ENCODE measurements around the gene NTPCR.

NTPCR gene

DNA sequence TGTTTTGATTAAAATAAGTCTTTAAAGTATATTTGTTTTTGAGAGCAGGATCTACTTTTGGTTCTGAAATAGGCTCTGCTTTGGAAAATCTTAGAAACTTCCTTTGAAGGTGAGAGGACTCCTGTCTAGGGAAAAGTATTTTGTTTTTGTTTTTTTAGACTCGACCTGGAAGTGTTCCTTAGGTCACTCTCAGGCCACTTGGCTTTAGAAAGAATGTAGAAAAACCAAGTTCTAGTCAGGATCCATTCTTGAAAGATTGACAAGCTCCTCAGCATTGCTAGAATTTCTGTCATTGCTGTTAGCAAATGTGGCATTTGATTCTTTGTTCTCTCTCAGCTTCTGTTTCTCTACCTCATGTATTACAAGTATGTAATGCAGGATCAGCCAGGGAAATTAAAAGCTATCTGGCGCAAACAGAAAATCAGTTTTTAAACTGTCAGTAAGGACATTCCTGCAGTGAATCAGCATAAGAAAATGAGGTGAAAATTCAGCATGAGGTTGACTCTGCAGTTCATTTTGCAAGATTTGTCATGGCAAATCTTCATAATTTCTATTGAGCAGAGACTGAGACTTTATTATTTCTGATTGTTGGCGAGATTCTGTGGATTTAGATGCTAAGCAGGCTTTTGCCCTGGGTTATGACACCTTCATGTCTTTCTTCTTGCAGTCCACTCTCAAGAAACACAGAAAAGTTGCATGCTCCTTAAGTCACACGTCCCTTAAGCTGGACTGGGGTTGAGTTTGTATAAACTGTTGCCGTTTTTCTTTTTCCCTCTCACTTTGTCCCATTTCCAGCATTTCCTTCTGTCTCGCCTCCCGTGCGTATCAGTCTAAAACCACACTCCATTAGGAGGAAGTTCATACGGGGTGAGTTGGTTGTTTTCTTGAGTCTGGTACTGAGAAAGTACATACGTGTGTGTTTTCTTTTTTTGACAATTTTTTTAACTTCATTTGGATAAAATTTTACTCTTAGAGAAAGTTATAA is 12.6 kb downstream of the NTPCR start:
- DNase-seq (ENCODE audit: low read depth in 3 of 3): no peak

DNA sequence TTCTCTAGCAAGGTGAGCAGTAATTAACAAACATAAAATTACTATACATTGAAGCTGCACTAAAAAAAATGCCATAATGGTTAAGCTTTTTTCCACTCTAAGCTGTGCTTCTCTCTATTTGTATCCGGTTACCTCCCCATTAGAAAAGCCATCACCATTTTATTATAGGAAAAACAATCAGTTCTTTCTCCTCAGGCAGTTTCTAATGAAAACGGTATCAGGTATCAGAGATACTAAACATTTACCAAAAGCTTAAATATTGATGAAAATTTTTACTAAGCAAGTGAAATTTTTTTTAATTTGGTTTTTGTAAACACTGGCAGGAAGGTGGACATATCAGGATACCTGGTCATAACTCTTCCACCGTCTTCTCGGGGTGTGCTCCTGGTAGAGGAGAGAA is 14.2 kb downstream of the NTPCR start:
- DNase-seq (ENCODE audit: low read depth in 3 of 3): no peak

DNA sequence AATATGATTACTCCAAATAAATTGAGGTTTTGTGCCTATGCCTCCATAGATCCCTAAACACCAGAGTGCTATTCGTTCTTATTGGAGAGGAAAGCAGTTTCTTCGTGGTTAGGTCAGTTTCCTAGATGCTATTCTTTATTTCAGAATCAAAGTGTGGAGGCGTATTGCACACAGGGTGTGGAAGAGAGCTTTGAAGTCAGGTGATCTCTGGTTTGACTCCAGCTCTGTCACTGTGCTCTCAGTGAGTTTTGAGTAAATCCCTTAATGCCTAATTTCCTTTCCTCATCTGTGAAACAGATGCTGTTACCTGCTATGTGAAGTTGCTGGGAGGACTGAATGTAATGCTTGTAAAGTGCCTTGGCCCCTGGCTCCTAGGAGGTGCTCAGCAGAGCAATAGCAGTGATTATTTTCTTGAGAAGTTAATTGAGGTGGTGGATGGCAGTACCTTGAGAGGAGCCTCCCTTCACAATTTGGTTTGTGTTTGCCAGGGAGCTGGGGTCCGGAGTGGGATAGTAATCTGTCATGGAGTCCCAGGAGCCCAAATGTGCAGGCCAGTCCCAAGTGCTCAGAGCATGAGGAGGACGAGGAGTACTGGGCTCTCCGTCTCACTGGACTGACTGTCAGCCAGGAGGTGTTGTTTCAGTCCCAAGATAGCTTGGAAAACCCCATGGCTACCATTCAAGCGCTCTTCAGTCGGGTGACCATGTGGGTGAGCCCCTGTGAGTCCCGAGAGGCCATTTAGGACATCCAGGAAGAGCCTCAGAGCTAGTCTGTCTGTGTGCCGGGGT is 14.9 kb downstream of the NTPCR start:
- no peak for DNase-seq (ENCODE audit: low read depth in 3 of 3)

DNA sequence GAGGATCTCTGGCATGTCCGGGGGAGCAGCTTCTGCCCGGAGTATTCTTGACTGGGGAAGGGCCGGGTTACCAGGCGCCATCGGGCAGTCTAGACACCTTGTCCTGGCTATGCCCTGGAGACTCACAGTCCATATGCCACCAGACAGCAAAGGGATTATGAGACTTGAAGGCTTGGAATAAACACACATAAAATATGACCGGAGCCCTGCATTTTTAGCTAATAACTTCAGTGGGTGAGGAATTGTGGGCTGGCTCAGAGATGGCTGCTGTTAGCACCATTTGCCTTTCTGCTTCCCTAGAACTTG is 15.5 kb downstream of the NTPCR start:
- no peak for DNase-seq (ENCODE audit: low read depth in 3 of 3)

DNA sequence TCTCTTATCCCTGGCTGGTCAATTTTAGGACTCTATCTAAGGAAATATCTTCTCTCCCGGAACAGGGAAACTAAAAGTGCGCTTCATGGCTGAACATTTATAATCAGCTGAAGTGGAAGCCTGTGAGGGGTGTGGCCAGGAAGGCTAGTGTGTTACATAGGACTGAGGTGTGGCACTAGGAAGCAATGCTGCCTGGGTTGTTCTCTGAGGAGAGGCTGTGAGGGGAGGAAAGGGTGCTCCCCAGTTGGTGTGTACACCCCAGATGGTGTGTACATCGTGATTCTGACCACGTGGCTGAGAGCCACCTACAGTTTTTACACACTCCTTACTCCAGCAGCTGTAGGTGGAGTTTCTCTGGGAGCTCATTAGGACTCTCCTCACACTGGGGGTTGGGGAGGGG is 16.3 kb downstream of the NTPCR start:
- no peak for DNase-seq (ENCODE audit: low read depth in 3 of 3)

DNA sequence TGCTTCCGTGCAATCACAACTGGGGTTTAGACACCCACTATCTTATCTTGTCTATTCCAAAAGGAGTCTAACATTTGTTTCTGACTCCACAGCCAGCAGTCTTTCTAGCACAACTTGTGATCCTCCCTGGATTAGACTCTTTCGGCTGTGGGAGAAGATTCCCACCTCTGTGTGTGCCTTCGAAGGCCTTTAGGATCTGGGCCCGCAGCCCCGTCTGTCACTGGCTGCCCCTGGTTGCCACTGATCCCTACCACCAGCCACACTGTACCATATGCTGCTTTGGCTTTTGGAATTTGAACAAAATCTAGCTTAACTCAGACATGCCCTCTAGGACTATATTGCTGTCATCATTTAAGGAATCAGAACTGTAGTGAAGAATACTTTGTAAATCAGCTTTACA is 18.0 kb downstream of the NTPCR start:
- no peak for DNase-seq (ENCODE audit: low read depth in 3 of 3)

DNA sequence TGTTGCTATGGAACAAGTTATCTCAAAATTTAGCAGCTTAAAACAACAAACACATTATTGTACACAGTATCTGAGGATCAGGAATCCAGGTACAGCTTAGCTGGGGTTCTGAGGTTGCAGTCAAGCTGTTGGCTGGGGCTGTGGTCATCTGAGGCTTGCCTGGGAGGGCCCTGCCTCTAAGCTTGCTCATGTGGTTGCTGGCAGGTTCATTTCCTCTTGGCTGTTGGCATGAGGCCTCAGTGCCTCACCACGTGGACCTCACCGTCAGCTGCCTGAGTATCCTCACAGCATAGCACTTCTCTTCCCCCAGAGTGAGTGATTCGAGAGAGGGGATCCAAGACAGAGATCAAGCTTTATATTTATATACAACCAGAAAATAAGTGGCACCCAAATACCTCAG is 18.6 kb downstream of the NTPCR start:
- DNase-seq (ENCODE audit: low read depth in 3 of 3): no peak

DNA sequence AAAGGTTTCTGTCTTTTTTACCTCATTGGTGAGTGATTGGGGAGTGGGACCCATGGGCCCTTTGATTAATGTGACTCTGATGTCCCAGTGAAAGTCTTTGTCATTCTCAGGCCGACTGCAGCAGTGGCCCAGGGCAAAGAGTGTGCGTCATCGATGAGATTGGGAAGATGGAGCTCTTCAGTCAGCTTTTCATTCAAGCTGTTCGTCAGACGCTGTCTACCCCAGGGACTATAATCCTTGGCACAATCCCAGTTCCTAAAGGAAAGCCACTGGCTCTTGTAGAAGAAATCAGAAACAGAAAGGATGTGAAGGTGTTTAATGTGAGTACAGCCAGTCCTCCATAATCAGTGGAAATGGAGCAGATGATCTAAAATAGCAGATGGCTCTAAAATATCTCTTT is 19.4 kb downstream of the NTPCR start:
- no peak for DNase-seq (ENCODE audit: low read depth in 3 of 3)

DNA sequence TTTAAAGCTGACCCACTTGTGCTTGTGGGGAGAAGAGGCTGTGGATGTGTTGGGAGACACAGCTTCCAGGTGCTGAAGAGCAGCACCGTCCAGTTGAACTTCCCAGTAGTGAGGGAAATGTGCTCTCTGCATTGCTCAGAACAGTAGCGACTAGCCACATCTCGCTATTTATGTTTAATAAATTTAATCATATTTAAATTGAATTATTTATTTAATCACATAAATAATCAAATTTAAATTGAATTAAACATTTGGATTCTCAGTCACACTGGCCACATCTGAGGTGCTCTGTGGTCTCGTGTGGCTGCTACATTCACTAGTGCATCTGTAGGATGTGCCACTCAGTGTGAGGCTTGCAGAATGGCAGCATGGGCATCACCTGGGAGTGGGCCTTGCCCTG is 20.1 kb downstream of the NTPCR start:
- no peak for DNase-seq (ENCODE audit: low read depth in 3 of 3)

DNA sequence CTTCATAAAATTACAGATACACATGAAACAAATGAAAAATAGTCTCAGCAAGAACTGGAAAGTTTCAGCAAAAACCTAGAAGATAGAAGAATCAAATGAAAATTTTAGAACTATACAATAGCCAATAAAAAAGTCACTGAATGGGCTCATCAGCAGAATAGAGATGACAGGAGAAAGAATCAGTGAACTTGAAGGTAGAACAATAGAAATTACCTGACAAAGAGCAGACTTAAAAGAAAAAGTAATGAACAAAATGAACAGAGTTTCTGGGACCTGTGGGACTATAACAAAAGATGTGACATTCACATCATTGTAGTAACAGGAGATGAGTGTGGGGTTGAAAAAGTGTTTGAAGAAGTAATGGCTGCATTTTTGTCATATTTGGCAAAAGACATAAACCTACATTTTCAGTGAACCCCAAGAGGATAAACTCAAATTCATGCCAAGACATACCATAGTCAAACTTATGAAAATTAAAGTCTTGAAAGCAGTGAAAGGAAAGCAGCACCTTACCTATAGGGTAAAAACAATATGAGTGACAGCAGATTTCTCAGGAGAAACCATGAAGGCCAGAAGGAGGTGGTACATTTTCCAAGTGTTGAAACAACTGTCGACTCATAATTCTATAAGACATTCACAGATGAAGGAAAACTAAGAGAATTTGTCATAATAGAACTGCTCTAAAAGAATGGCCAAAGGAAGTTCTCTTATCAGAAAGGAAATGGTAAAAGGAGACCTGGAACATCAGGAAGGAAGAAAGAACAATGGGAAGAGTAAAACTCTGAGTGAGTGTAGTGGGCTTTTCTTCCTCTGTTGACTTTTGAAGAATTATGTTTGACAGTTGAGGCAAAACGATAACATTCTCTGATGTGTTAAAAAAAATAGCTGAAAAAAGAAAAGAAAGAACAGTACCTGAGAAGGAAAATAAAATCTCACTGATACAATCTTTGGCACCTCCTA is 23.5 kb downstream of the NTPCR start:
- DNase-seq (ENCODE audit: low read depth in 3 of 3): no peak

DNA sequence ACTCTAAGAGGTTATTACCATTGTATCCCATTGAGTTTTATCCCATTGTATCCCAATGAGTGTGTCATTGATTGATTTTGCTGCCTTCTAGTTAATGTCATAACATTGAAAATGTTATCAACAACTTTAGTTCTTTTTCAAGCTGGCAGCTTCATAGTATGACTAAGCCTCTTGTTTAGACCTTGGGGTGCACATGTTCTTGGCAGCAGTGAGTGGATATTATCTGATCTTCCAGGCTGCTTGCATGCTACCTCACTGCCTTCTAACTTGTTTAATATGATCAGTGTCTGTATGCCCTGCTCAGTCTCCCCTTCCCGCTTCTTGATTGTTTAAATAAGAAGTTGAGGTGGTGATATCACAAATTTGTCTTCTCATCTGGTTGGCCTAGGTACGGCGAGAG is 24.6 kb downstream of the NTPCR start:
- no peak for DNase-seq (ENCODE audit: low read depth in 3 of 3)

DNA sequence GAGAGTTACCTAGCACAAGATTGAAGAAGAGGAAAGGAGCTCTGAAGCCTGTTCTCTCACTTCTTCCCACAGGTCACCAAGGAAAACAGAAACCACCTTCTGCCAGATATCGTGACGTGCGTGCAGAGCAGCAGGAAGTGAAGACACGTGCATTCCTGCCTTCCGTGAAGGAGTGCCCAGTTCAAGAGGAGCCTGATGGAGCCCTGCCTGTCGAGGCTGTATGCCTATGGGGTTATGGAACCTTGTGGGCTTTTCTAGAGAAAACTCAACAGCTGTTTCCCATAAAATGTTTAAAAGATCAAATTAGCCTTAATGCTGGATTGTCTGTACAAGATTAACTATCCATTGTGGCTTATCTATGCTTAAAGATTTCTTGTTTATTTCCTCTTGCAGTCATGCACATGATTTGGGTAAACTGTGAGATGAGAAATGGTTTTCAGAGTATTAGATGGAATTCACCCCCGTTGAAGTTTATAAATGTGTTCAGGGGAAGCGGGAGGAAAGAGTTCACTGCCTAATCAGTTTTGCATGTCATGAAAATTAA is 27.8 kb downstream of the NTPCR start:
- DNase-seq (ENCODE audit: low read depth in 3 of 3): no peak

DNA sequence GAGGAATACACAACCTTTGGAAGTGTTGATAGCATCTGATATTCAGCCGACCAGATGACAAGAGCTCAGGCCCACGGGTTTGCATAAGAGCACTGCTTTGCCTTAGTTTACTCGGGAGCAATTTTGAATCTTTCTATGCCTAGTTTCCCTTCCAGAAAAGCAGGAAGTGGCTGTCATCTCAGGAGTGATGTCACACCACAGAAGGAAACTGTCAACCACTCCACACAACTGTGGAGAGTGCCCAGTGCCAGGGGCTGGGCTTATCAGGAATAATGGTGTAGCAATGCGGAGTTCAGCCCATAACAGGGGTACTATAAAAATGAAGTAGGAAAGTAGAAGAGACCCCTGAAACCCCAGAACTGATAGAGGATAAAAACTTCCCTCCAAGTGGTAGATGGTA is 28.4 kb downstream of the NTPCR start:
- no peak for DNase-seq (ENCODE audit: low read depth in 3 of 3)

DNA sequence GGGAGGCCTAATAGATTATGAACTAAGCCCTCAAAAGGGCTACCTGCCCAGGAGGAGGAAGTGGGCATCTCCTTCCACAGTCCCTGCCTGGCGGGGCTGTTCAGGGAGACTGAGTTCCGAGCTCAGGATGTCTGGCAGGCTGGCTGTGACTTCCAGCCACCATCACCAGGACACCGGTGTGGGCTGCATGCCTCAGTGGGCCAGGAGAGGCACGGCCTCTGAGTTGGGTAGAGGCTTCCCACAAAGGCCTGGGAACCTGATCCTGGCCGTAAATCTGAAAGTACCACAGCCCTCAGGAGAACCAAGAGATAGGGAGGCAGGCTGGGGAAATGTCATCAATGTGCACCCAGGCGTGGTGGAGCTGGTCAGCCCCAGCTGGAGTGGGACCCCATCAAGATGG is 29.1 kb downstream of the NTPCR start:
- no peak for DNase-seq (ENCODE audit: low read depth in 3 of 3)

DNA sequence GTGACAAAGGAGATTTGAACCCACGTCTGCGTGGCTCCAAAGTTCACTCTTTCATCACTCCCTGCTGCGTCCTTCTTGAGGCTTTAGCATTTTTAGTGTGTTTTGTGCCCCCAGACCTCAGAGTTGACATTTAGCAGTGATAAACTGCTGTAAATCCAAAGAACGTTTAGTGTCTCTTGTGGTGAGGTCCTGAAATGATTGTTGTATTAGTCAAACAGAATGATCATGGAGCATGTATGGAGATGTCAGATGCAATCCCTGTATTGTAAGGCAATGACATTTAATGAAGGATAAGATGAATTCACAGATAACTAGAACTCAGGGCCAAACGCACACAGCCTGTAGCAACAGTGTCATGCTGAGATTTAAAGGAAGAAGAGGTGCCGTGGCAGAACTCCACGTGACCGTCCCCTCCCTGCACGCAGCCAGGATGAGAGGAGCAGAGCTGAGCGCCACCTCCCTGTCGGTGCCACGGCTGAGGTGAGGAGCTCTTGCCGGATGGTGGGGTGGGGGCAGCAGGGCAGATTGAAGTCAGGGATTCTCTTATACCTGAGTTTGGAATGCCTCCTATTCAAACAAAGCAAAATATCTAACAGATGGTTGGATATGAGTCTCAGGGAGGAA is 30.1 kb downstream of the NTPCR start:
- no peak for DNase-seq (ENCODE audit: low read depth in 3 of 3)

DNA sequence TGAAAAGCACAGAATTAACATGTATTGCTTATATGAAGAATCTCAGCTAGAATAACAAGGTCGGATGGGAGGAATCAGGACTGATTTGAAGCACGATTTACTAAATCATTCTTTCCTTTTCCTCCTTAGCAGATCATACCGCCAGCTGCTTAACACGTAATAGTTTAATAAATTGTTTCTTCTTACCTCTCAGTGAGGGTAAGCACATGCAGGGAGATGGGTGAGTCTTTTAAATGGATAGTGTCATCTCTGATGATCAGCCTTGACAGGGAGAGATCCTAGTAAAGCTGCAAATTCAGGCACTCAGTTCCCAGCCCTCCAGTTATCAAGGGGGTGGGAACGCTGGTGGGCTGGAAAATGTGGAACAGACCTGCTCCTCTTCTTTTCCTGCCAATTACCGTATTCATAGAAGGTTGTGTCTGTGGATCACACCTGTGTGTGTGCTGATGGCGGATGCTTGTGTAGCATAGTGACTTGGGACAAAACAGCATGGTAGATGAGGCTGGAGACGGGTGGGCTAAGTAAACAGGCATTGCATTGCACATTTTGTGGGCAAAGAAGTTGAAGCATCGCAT is 30.7 kb downstream of the NTPCR start:
- no peak for DNase-seq (ENCODE audit: low read depth in 3 of 3)

DNA sequence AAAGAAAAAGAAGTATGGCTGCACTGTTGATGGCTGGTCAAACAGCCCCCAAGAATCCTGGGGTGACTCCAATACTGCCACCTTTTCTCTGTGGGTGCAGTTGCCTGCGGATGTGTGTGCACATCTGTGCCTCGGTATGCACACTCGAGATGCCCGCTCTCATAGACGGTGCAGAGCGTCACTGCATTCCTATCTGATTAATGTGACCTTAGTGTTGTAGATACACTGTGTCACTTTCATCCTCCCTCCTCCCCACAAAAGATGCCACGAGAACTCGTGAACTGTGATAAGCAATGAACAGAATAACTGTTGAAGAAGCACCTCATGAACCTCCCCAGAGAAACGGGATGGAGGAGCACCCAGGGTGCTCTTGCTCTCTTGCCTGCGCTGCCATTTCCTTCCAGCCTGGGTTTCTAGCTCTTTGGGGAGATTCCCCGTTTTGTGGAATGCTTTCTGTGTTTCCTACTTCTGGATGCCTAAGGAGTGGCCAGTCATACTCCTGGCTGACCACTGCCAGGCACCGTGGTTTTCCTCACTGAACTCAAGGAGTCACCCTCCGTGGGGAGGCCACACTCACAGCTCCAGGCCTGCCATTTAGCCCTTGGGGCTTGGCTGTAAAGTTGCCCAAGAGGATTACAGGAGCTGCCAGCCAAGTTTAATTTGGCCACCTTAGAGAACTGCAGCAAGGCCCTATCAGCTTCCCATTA is 32.0 kb downstream of the NTPCR start:
- DNase-seq (ENCODE audit: low read depth in 3 of 3): no peak

DNA sequence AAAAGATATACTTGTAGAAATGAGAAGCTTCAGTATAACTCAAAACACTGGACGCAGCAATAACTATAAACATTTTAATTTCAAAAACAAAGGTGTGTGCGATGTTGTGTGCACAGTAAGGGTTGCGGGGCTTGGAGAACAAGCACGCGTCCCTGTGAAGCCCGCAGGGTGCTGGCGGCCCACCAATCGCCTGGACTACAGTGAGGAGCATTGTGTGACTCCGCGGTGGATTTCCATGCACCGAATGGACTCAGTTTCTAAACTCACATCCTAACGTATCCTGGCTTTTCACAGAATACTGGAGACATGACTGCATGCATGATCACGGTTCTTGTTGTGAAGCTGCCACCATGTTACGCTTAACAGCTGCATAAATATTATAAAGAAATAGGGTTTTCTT is 33.0 kb downstream of the NTPCR start:
- no peak for DNase-seq (ENCODE audit: low read depth in 3 of 3)

DNA sequence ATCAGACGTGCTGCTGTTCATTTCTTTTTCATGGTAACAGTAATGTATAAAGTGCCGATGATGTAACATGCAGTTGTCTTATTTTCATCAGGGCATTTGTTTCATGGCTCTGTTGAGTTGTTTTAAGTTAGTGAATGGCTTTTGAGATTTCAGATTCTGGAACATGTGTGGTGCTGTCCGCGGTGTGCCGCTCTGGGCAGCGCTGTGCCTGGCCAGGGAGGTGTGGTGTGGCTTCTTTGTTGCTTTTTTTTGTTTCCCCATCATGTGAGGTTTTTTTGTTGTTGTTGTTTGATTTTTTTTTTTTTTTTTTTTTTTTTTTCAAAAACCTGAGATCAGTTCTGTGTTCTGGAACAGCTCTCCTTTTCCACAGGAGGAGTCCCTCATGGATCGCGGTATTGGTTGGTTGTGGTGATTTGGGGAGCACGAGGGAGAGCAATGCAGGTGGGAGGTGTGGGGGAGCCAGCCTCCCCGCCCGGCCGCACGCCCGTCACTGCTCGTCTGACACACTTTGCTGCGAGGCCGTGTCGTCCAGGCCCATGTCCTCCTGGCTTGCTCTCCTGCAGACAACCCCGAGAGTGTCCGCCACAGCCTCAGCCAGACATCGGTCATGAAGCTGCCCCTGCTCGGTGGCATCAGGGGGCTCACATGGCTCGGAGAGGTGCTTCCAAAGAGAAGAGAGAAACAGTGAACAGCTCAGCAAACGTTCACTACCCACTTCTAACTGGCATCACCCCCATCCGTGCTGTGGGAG is 33.6 kb downstream of the NTPCR start:
- DNase-seq (ENCODE audit: low read depth in 3 of 3): no peak

Measured in stimulated activated CD4-positive, alpha-beta T cell treated with anti-CD3 and anti-CD28 coated beads, TNF-alpha, amount 100 ng/mL, for 48 hours (primary cell).